Natural killer cell (primary cell): Measurements from ENCODE around the gene APOBEC2. TPM values are rescaled to one million over a fixed set of nuclear protein-coding genes. Genes with fewer than 3 reads are reported as not detected.

ENCODE experiments used
- ATAC-seq, 3 donors: fragments of 150-1000 bp in 2 of 3; fragments of 200-7000 bp in 1 of 3; cut with Tn5 transposase; 1 replicate in 1 of 3; 2 replicates in 2 of 3; pipeline ENCODE4 v1.10.0; 2021; ENCODE audit warnings: mild to moderate bottlenecking in 2 of 3, moderate library complexity in 2 of 3
- DNase-seq, 2 donors: peaks; one replicate each; pipeline versions ENCODE4 v3.0.0 to v3.0.0-alpha.2; 2013 to 2021; ENCODE audit warnings: mixed read lengths in 1 of 2
- H3K27ac ChIP-seq: one replicate; pipeline ENCODE4 v1.5.1; 2013; ENCODE audit warnings: mild to moderate bottlenecking, low read length
- H3K27me3 ChIP-seq: one replicate; pipeline ENCODE4 v1.6.1; 2013; ENCODE audit warnings: low read length; ENCODE audit not compliant: control insufficient read depth, insufficient read depth
- H3K36me3 ChIP-seq: one replicate; pipeline ENCODE4 v1.6.1; 2013; ENCODE audit warnings: low read length; ENCODE audit not compliant: control insufficient read depth, insufficient read depth
- H3K4me1 ChIP-seq: one replicate; pipeline ENCODE4 v1.6.1; 2013; ENCODE audit warnings: low read length; ENCODE audit not compliant: control insufficient read depth, insufficient read depth
- H3K4me3 ChIP-seq: one replicate; pipeline ENCODE4 v1.5.1; 2013; ENCODE audit warnings: low read length
- H3K9me3 ChIP-seq: one replicate; pipeline ENCODE4 v1.6.1; 2013; ENCODE audit warnings: low read length; ENCODE audit not compliant: control insufficient read depth, insufficient read depth
- H3K27ac Mint-ChIP-seq, 2 donors: one replicate each; pipeline ENCODE4 v1.8.0; 2022; ENCODE audit warnings: mild to moderate bottlenecking in 2 of 2, mixed read lengths in 2 of 2, moderate library complexity in 1 of 2
- H3K27me3 Mint-ChIP-seq, 2 donors: one replicate each; pipeline ENCODE4 v1.8.0; 2022; ENCODE audit warnings: low read depth in 2 of 2, mixed read lengths in 2 of 2
- H3K36me3 Mint-ChIP-seq: one replicate; pipeline ENCODE4 v1.8.0; 2022; ENCODE audit warnings: mixed read lengths
- H3K4me1 Mint-ChIP-seq, 2 donors: one replicate each; pipeline ENCODE4 v1.8.0; 2022; ENCODE audit warnings: mixed read lengths in 2 of 2
- H3K4me3 Mint-ChIP-seq: one replicate; pipeline ENCODE4 v1.8.0; 2022; ENCODE audit warnings: mild to moderate bottlenecking, moderate library complexity, mixed read lengths
- H3K9me3 Mint-ChIP-seq, 2 donors: one replicate each; pipeline ENCODE4 v1.8.0; 2022; ENCODE audit warnings: mixed read lengths in 2 of 2
- whole genome bisulfite sequencing: methylation state at CpG from one replicate; pipeline ENCODE4 v1.1.7; 2013; ENCODE audit warnings: missing lambda C conversion rate; ENCODE audit not compliant: insufficient coverage; 5-methylcytosine and 5-hydroxymethylcytosine counted together
- intact Hi-C: fragments of 100-400 bp; cut with micrococcal nuclease; formaldehyde crosslinking; loops from one replicate; pipeline ENCODE4 v1.14.2; 2022
- total RNA-seq, 4 donors: library from RNA; stranded (reverse); fragments of 120-200 nt in 1 of 4; gene quantifications; one replicate each; pipeline versions ENCODE4 v1.2.3 to v1.2.4, GENCODE V29; 2013 to 2022
- TF ChIP-seq, protein P1 (sequence below): fragments of 200-600 bp; IDR thresholded peaks from one replicate; pipeline ENCODE4 v1.8.0; 2022; ENCODE audit warnings: antibody characterized with exemption

The APOBEC2 gene
- total RNA-seq, 3 donors from 2014 or later (not counting 1 experiment from before 2014, with no cell fraction given), result not detected

- no peak for DNase-seq
- Mint-ChIP-seq H3K4me3 (no peak overlapping the region), H3K27me3 (no peaks in the 10 kb centered on the region), H3K27ac (no peak overlapping the region), H3K36me3 (peaks cover 8% of the 10 kb centered on the region), H3K9me3 (no peaks in the 10 kb centered on the region), H3K4me1 (peaks cover 12 to 16% of the 10 kb centered on the region in 2 donors)
- no peaks in the 10 kb centered on the region for H3K9me3 ChIP-seq
- TF ChIP-seq, protein P1, sequence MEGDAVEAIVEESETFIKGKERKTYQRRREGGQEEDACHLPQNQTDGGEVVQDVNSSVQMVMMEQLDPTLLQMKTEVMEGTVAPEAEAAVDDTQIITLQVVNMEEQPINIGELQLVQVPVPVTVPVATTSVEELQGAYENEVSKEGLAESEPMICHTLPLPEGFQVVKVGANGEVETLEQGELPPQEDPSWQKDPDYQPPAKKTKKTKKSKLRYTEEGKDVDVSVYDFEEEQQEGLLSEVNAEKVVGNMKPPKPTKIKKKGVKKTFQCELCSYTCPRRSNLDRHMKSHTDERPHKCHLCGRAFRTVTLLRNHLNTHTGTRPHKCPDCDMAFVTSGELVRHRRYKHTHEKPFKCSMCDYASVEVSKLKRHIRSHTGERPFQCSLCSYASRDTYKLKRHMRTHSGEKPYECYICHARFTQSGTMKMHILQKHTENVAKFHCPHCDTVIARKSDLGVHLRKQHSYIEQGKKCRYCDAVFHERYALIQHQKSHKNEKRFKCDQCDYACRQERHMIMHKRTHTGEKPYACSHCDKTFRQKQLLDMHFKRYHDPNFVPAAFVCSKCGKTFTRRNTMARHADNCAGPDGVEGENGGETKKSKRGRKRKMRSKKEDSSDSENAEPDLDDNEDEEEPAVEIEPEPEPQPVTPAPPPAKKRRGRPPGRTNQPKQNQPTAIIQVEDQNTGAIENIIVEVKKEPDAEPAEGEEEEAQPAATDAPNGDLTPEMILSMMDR, result no peak
- H3K36me3 ChIP-seq, result peaks cover 60% of the 10 kb centered on the region
- H3K27me3 ChIP-seq, result no peaks in the 10 kb centered on the region
- WGBS, result 100% methylated on average over 2 of the region's 2 CpGs
- ATAC-seq, result no peak
- intact Hi-C loops, result loop anchor here (5.0 kb wide), 1 partner anchor 38 kb away; no protein-coding TSS in a partner anchor
- H3K4me1 ChIP-seq, result no peaks in the 10 kb centered on the region
- no peak overlapping the region for H3K4me3 ChIP-seq
- H3K27ac ChIP-seq, result no peak overlapping the region
Measured at GRCh38 chr6:41065550-41066026, 12.6 kb downstream of the APOBEC2 start.

DNA sequence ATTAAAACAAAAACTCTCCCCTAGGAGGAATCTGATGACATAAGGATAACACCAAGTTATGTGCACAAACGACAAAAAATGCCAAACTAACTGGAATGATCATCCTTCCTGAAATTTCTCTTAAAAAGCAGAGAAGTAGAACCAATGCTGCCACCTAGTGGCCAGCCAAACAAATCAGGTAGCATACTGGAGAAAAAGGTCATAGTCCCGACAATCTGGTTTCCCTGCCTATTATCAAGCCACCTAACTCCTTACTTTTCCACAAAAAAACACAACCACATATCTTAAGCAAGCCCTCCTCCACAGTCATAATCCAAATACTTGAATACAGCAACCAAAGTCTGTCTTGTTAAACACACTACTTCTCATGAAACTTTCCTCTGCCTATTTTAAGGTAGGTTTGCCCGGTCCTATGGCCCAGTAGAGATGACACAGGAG, 13.9 kb downstream of the APOBEC2 start:
- no peak overlapping the region for H3K4me3 ChIP-seq
- ATAC-seq (peak in 1 of 3 donors; percentile 18), DNase-seq (peak; percentile 59 to 88)
- H3K27me3 ChIP-seq, result no peaks in the 10 kb centered on the region
- H3K9me3 ChIP-seq, result no peaks in the 10 kb centered on the region
- intact Hi-C loops, result loop anchor here (1.0 to 5.0 kb wide), 2 partner anchors 40 to 61 kb away; no protein-coding TSS in a partner anchor
- Mint-ChIP-seq H3K4me1 (peaks cover 24 to 27% of the 10 kb centered on the region in 2 donors), H3K9me3 (no peaks in the 10 kb centered on the region), H3K27me3 (no peaks in the 10 kb centered on the region), H3K36me3 (peaks cover 8% of the 10 kb centered on the region), H3K4me3 (no peak overlapping the region), H3K27ac (peak overlapping the region; percentile 10 to 64)
- H3K36me3 ChIP-seq, result peaks cover 54% of the 10 kb centered on the region
- H3K4me1 ChIP-seq, result peaks cover 5% of the 10 kb centered on the region
- H3K27ac ChIP-seq, result no peak overlapping the region
- WGBS, result 36% methylated on average over 3 of the region's 3 CpGs
- TF ChIP-seq, protein P1, result peak; percentile 97

GRCh38 chr6:41071501-41071922, 18.5 kb downstream of the APOBEC2 start:
- ATAC-seq (no peak), DNase-seq (no peak)
- Mint-ChIP-seq H3K27me3 (no peaks in the 10 kb centered on the region), H3K9me3 (no peaks in the 10 kb centered on the region), H3K36me3 (peaks cover 7% of the 10 kb centered on the region), H3K27ac (peak overlapping the region; percentile 94 to 98), H3K4me1 (peaks cover 52 to 57% of the 10 kb centered on the region in 2 donors), H3K4me3 (peak overlapping the region; percentile 92)
- peak overlapping the region; percentile 99 for H3K27ac ChIP-seq
- no peaks in the 10 kb centered on the region for H3K9me3 ChIP-seq
- TF ChIP-seq, protein P1, result no peak
- H3K27me3 ChIP-seq, result no peaks in the 10 kb centered on the region
- WGBS, result under 1% methylated on average over 16 of the region's 16 CpGs
- H3K4me1 ChIP-seq, result peaks cover 9% of the 10 kb centered on the region
- H3K4me3 ChIP-seq, result peak overlapping the region; percentile 99
- intact Hi-C loops, result loop anchor here (5.0 kb wide), 1 partner anchor 261 kb away; no protein-coding TSS in a partner anchor
- H3K36me3 ChIP-seq, result peaks cover 24% of the 10 kb centered on the region
